Measurements from ENCODE around the gene SCN5A.

Gene SCN5A

GRCh38 chr3:38616111-38616510, 33.4 kb downstream of the SCN5A start:
- CTCF ChIA-PET = no interaction called here
- POLR2A ChIA-PET = no interaction called here
- TF ChIP-seq PKNOX1 (IDR thresholded peaks at IDR 0.05) = no peak
- TF ChIP-seq TARDBP (IDR thresholded peaks at IDR 0.05) = no peak
- no peak for TF ChIP-seq CTBP1 (IDR thresholded peaks at IDR 0.05; ENCODE audit: borderline replicate concordance)
- no peak for DNase-seq (ENCODE audit: extremely low spot score)

GRCh38 chr3:38614651-38615352, 34.7 kb downstream of the SCN5A start:
- TF ChIP-seq FOXA1 (IDR thresholded peaks at IDR 0.05) (no peak), SUZ12 (IDR thresholded peaks at IDR 0.05) (no peak), TARDBP (IDR thresholded peaks at IDR 0.05) (no peak), BHLHE40 (IDR thresholded peaks at IDR 0.05; ENCODE audit: borderline replicate concordance) (no peak), CTBP1 (IDR thresholded peaks at IDR 0.05; ENCODE audit: borderline replicate concordance) (no peak), HDGF (IDR thresholded peaks at IDR 0.05; ENCODE audit: borderline replicate concordance) (no peak), SP1 (IDR thresholded peaks at IDR 0.05) (no peak), ZNF384 (IDR thresholded peaks at IDR 0.05) (no peak), FOXK2 (IDR thresholded peaks at IDR 0.05) (no peak), ELF4 (IDR thresholded peaks at IDR 0.05) (no peak), NFRKB (IDR thresholded peaks at IDR 0.05) (no peak), FOXM1 (IDR thresholded peaks at IDR 0.05; ENCODE audit: borderline replicate concordance) (no peak), PKNOX1 (IDR thresholded peaks at IDR 0.05) (no peak), L3MBTL2 (conservative IDR thresholded peaks at IDR 0.05) (no peak), ARNT (IDR thresholded peaks at IDR 0.05) (no peak), LEF1 (IDR thresholded peaks at IDR 0.05; ENCODE audit: borderline replicate concordance) (no peak)
- ChIA-PET CTCF (no interaction called here), POLR2A (no interaction called here)
- no peak for DNase-seq (ENCODE audit: extremely low spot score)

- no peak for DNase-seq (ENCODE audit: extremely low spot score)
- ChIA-PET CTCF (no interaction called here), POLR2A (no interaction called here)
- no peak for TF ChIP-seq HDGF (IDR thresholded peaks at IDR 0.05; ENCODE audit: borderline replicate concordance)
- no peak for TF ChIP-seq ZNF384 (IDR thresholded peaks at IDR 0.05)
- TF ChIP-seq NFRKB (IDR thresholded peaks at IDR 0.05) = no peak
- TF ChIP-seq CTBP1 (IDR thresholded peaks at IDR 0.05; ENCODE audit: borderline replicate concordance) = no peak
- TF ChIP-seq SP1 (IDR thresholded peaks at IDR 0.05) = no peak
- TF ChIP-seq ELF4 (IDR thresholded peaks at IDR 0.05) = no peak
- no peak for TF ChIP-seq ARNT (IDR thresholded peaks at IDR 0.05)
- no peak for TF ChIP-seq TARDBP (IDR thresholded peaks at IDR 0.05)
- no peak for TF ChIP-seq L3MBTL2 (conservative IDR thresholded peaks at IDR 0.05)
- TF ChIP-seq PKNOX1 (IDR thresholded peaks at IDR 0.05) = no peak
- no peak for TF ChIP-seq SUZ12 (IDR thresholded peaks at IDR 0.05)
- no peak for TF ChIP-seq FOXA1 (IDR thresholded peaks at IDR 0.05)
- TF ChIP-seq LEF1 (IDR thresholded peaks at IDR 0.05; ENCODE audit: borderline replicate concordance) = no peak
- TF ChIP-seq FOXM1 (IDR thresholded peaks at IDR 0.05; ENCODE audit: borderline replicate concordance) = no peak
- TF ChIP-seq FOXK2 (IDR thresholded peaks at IDR 0.05) = no peak
- no peak for TF ChIP-seq BHLHE40 (IDR thresholded peaks at IDR 0.05; ENCODE audit: borderline replicate concordance)
These were observed 35.4 kb downstream of the SCN5A start for GRCh38 chr3:38614091-38614490.

GRCh38 chr3:38613426-38613825, 36.1 kb downstream of the SCN5A start:
- TF ChIP-seq L3MBTL2 (conservative IDR thresholded peaks at IDR 0.05) (no peak), FOXA1 (IDR thresholded peaks at IDR 0.05) (no peak), ELF4 (IDR thresholded peaks at IDR 0.05) (no peak), SUZ12 (IDR thresholded peaks at IDR 0.05) (no peak), ZNF384 (IDR thresholded peaks at IDR 0.05) (no peak), FOXK2 (IDR thresholded peaks at IDR 0.05) (no peak), NFRKB (IDR thresholded peaks at IDR 0.05) (no peak), BHLHE40 (IDR thresholded peaks at IDR 0.05; ENCODE audit: borderline replicate concordance) (no peak), HDGF (IDR thresholded peaks at IDR 0.05; ENCODE audit: borderline replicate concordance) (no peak), FOXM1 (IDR thresholded peaks at IDR 0.05; ENCODE audit: borderline replicate concordance) (no peak)
- ChIA-PET POLR2A (no interaction called here), CTCF (no interaction called here)
- DNase-seq (ENCODE audit: extremely low spot score) = no peak

- TF ChIP-seq ELF4 (IDR thresholded peaks at IDR 0.05) = no peak
- no peak for TF ChIP-seq BHLHE40 (IDR thresholded peaks at IDR 0.05; ENCODE audit: borderline replicate concordance)
- no peak for TF ChIP-seq TARDBP (IDR thresholded peaks at IDR 0.05)
- no peak for TF ChIP-seq FOXK2 (IDR thresholded peaks at IDR 0.05)
- no peak for TF ChIP-seq NFRKB (IDR thresholded peaks at IDR 0.05)
- no peak for TF ChIP-seq HDGF (IDR thresholded peaks at IDR 0.05; ENCODE audit: borderline replicate concordance)
- DNase-seq (ENCODE audit: extremely low spot score) = no peak
- ChIA-PET POLR2A (interaction anchor here (1.2 kb wide), 1 partner anchor 35 kb away, joined by 3 read pairs; no protein-coding TSS in a partner anchor), CTCF (no interaction called here)
These were observed 37.6 kb downstream of the SCN5A start for GRCh38 chr3:38611866-38612265.

GRCh38 chr3:38610934-38611333, 38.6 kb downstream of the SCN5A start:
- ChIA-PET POLR2A (no interaction called here), CTCF (no interaction called here)
- no peak for DNase-seq (ENCODE audit: extremely low spot score)
- TF ChIP-seq ELF4 (IDR thresholded peaks at IDR 0.05) (no peak), HDGF (IDR thresholded peaks at IDR 0.05; ENCODE audit: borderline replicate concordance) (no peak), SUZ12 (IDR thresholded peaks at IDR 0.05) (no peak), FOXM1 (IDR thresholded peaks at IDR 0.05; ENCODE audit: borderline replicate concordance) (no peak), FOXK2 (IDR thresholded peaks at IDR 0.05) (no peak), FOXA1 (IDR thresholded peaks at IDR 0.05) (no peak), SP1 (IDR thresholded peaks at IDR 0.05) (no peak), BHLHE40 (IDR thresholded peaks at IDR 0.05; ENCODE audit: borderline replicate concordance) (no peak), TARDBP (IDR thresholded peaks at IDR 0.05) (no peak), ZNF384 (IDR thresholded peaks at IDR 0.05) (no peak), CTBP1 (IDR thresholded peaks at IDR 0.05; ENCODE audit: borderline replicate concordance) (no peak), PKNOX1 (IDR thresholded peaks at IDR 0.05) (no peak), L3MBTL2 (conservative IDR thresholded peaks at IDR 0.05) (no peak), NFRKB (IDR thresholded peaks at IDR 0.05) (no peak), ARNT (IDR thresholded peaks at IDR 0.05) (no peak), LEF1 (IDR thresholded peaks at IDR 0.05; ENCODE audit: borderline replicate concordance) (no peak)

Data from HEK293T (cell line).